H9 (cell line): ENCODE results near the gene WNT3. TPM values are rescaled to one million over a fixed set of nuclear protein-coding genes. Genes with fewer than 3 reads are reported as not detected.

Experiments used
- DNase-seq: peaks from one replicate; pipeline ENCODE4 v3.0.0-alpha.2; 2017
- H2AFZ ChIP-seq: one replicate; pipeline ENCODE4 v1.6.1; 2013; ENCODE audit warnings: mild to moderate bottlenecking, low read length, control low read depth, moderate library complexity
- H2AK5ac ChIP-seq: 2 replicates; pipeline ENCODE4 v1.6.1; 2013; ENCODE audit warnings: low read length, control low read depth, mixed read lengths; ENCODE audit not compliant: insufficient read length
- H2BK120ac ChIP-seq: one replicate; pipeline ENCODE4 v1.6.1; 2013; ENCODE audit warnings: low read depth, mild to moderate bottlenecking, low read length, control low read depth, inconsistent platforms; ENCODE audit not compliant: poor library complexity, severe bottlenecking
- H2BK12ac ChIP-seq: 2 replicates; pipeline ENCODE4 v1.6.1; 2013; ENCODE audit warnings: low read length, control low read depth, mixed read lengths, low read depth; ENCODE audit not compliant: insufficient read length
- H2BK15ac ChIP-seq: 2 replicates; pipeline ENCODE4 v1.6.1; 2013; ENCODE audit warnings: low read depth, low read length, control low read depth
- H2BK20ac ChIP-seq: one replicate; pipeline ENCODE4 v1.6.1; 2013; ENCODE audit warnings: low read depth, mild to moderate bottlenecking, low read length, control low read depth, inconsistent platforms; ENCODE audit not compliant: poor library complexity, severe bottlenecking
- H2BK5ac ChIP-seq: 2 replicates; pipeline ENCODE4 v1.6.1; 2013; ENCODE audit warnings: low read length, control low read depth, mixed read lengths; ENCODE audit not compliant: insufficient read length
- H3K14ac ChIP-seq: 2 replicates; pipeline ENCODE4 v1.6.1; 2013; ENCODE audit warnings: low read length, control low read depth; ENCODE audit not compliant: insufficient read depth
- H3K18ac ChIP-seq: 2 replicates; pipeline ENCODE4 v1.6.1; 2013; ENCODE audit warnings: low read depth, mild to moderate bottlenecking, mixed read lengths, low read length, control low read depth; ENCODE audit not compliant: insufficient read length
- H3K23ac ChIP-seq: 2 replicates; pipeline ENCODE4 v1.6.1; 2013; ENCODE audit warnings: low read length, control low read depth, mixed read lengths, low read depth; ENCODE audit not compliant: insufficient read length
- H3K23me2 ChIP-seq: 2 replicates; pipeline ENCODE4 v1.6.1; 2013; ENCODE audit warnings: low read depth, mild to moderate bottlenecking, mixed read lengths, low read length, control low read depth; ENCODE audit not compliant: insufficient read length, poor library complexity, severe bottlenecking
- H3K27ac ChIP-seq: 2 replicates; pipeline ENCODE4 v1.5.1; 2013; ENCODE audit warnings: low read length, control low read depth, mixed read lengths, low read depth; ENCODE audit not compliant: insufficient read length
- H3K27me3 ChIP-seq: 2 replicates; pipeline ENCODE4 v1.6.1; 2013; ENCODE audit warnings: low read length, control low read depth, inconsistent platforms; ENCODE audit not compliant: insufficient read depth
- H3K4ac ChIP-seq: 2 replicates; pipeline ENCODE4 v1.6.1; 2013; ENCODE audit warnings: low read depth, mild to moderate bottlenecking, control low read depth, inconsistent platforms, low read length, moderate library complexity
- H3K4me1 ChIP-seq: 2 replicates; pipeline ENCODE4 v1.6.1; 2013; ENCODE audit warnings: low read length, control low read depth, inconsistent platforms; ENCODE audit not compliant: insufficient read depth
- H3K4me2 ChIP-seq: 2 replicates; pipeline ENCODE4 v1.6.1; 2013; ENCODE audit warnings: low read length, control low read depth, mixed read lengths; ENCODE audit not compliant: insufficient read length, insufficient read depth
- H3K56ac ChIP-seq: 2 replicates; pipeline ENCODE4 v1.6.1; 2013; ENCODE audit warnings: low read depth, mild to moderate bottlenecking, mixed read lengths, low read length, control low read depth; ENCODE audit not compliant: insufficient read length
- H3K79me1 ChIP-seq: 2 replicates; pipeline ENCODE4 v1.6.1; 2013; ENCODE audit warnings: low read depth, mild to moderate bottlenecking, moderate library complexity, low read length, control low read depth, inconsistent platforms; ENCODE audit not compliant: insufficient read depth, poor library complexity, severe bottlenecking
- H3K79me2 ChIP-seq: 2 replicates; pipeline ENCODE4 v1.6.1; 2013; ENCODE audit warnings: low read length, control low read depth, inconsistent platforms; ENCODE audit not compliant: insufficient read depth
- H3K9ac ChIP-seq: 2 replicates; pipeline ENCODE4 v1.6.1; 2013; ENCODE audit warnings: low read length, control low read depth, mixed read lengths; ENCODE audit not compliant: insufficient read length; ENCODE audit errors: extremely low read depth
- H3K9me3 ChIP-seq: one replicate; pipeline ENCODE4 v1.6.1; 2013; ENCODE audit warnings: low read depth, low read length, inconsistent platforms; ENCODE audit not compliant: control insufficient read depth
- H3T11ph ChIP-seq: one replicate; pipeline ENCODE4 v1.6.1; 2013; ENCODE audit warnings: mild to moderate bottlenecking, low read length, control low read depth, inconsistent platforms
- H4K20me1 ChIP-seq: one replicate; pipeline ENCODE4 v1.6.1; 2013; ENCODE audit not compliant: control insufficient read depth, insufficient read length, insufficient read depth
- H4K5ac ChIP-seq: 2 replicates; pipeline ENCODE4 v1.6.1; 2013; ENCODE audit warnings: low read depth, mild to moderate bottlenecking, mixed read lengths, low read length, control low read depth; ENCODE audit not compliant: insufficient read length
- H4K8ac ChIP-seq: replicated peaks from 2 replicates; pipeline ENCODE4 v1.6.1; 2013; ENCODE audit warnings: low read length, control low read depth, mixed read lengths, low read depth; ENCODE audit not compliant: insufficient read length
- H4K91ac ChIP-seq: 2 replicates; pipeline ENCODE4 v1.6.1; 2013; ENCODE audit warnings: low read depth, mild to moderate bottlenecking, moderate library complexity, mixed read lengths, low read length, control low read depth; ENCODE audit not compliant: insufficient read length
- H3K27ac Mint-ChIP-seq, 3 experiments: 2 replicates in 2 of 3; 3 replicates in 1 of 3; pipeline ENCODE4 v1.8.0; 2020 to 2021; ENCODE audit warnings: mixed read lengths in 3 of 3, mild to moderate bottlenecking in 1 of 3, moderate library complexity in 1 of 3
- H3K27me3 Mint-ChIP-seq: 2 replicates; pipeline ENCODE4 v1.8.0; 2021; ENCODE audit warnings: low read depth, mild to moderate bottlenecking, moderate library complexity, mixed read lengths
- H3K36me3 Mint-ChIP-seq, 3 experiments: 2 replicates in 2 of 3; 3 replicates in 1 of 3; pipeline ENCODE4 v1.8.0; 2020 to 2021; ENCODE audit warnings: low read depth in 3 of 3, mixed read lengths in 3 of 3; ENCODE audit not compliant: insufficient read depth in 1 of 3
- H3K4me1 Mint-ChIP-seq, 2 experiments: 2 replicates each; pipeline ENCODE4 v1.8.0; 2020; ENCODE audit warnings: mixed read lengths in 2 of 2
- H3K4me3 Mint-ChIP-seq, 2 experiments: 2 replicates in 1 of 2; 3 replicates in 1 of 2; pipeline ENCODE4 v1.8.0; 2020 to 2021; ENCODE audit warnings: mild to moderate bottlenecking in 2 of 2, mixed read lengths in 2 of 2, moderate library complexity in 1 of 2
- H3K9me3 Mint-ChIP-seq, 2 experiments: 2 replicates in 1 of 2; 3 replicates in 1 of 2; pipeline ENCODE4 v1.8.0; 2020; ENCODE audit warnings: mild to moderate bottlenecking in 2 of 2, mixed read lengths in 2 of 2, moderate library complexity in 1 of 2
- WGBS: extraction: QIAGEN DNeasy Blood & Tissue Kit; methylation state at CpG from one replicate; pipeline ENCODE4 v1.1.7; 2013; ENCODE audit warnings: missing lambda C conversion rate, low lambda C conversion rate, mixed read lengths; ENCODE audit not compliant: insufficient read length; ENCODE audit errors: extremely low coverage; 5-methylcytosine and 5-hydroxymethylcytosine counted together
- total RNA-seq: library from RNA; stranded (reverse); gene quantifications from 2 replicates; pipeline ENCODE4 v1.2.1, GENCODE V29; 2021
- TF ChIP-seq, protein P1 (sequence below): fragments of 200-600 bp; sonication (generic); conservative IDR thresholded peaks from 3 replicates; pipeline ENCODE4 v1.8.0; 2021; ENCODE audit warnings: antibody characterized with exemption, mild to moderate bottlenecking

WNT3 gene
- total RNA-seq, 1 experiment from 2014 or later, result 22.4 TPM

DNA sequence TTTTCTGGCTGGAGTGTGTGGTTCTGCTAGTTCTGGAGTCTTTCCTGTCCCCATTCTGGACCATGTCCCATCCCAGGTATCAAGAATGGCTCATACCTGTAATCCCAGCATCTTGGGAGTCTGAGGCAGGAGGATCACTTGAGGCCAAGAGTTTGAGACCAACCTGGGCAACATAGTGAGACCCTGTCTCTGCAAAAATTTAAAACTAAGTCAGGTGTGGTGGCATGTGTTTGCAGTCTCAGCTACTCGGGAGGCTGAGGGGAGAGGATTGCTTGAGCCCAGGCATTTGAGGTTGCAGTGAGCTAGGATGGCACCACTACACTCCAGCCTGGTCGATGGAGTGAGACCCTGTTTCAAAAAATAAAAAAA, 15.3 kb upstream of the WNT3 start:
- no peak overlapping the region for H2AK5ac ChIP-seq
- no peak overlapping the region for H4K91ac ChIP-seq
- no CpG with 5 or more reads among the region's 2 CpGs for WGBS
- H2BK5ac ChIP-seq, result no peak overlapping the region
- H3K27ac Mint-ChIP-seq, result no peak overlapping the region
- H3K14ac ChIP-seq, result no peak overlapping the region
- H2BK15ac ChIP-seq, result no peak overlapping the region
- H4K8ac ChIP-seq, result no peak overlapping the region
- H2BK20ac ChIP-seq, result no peak overlapping the region
- no peak overlapping the region for H2AFZ ChIP-seq
- no peak overlapping the region for H2BK12ac ChIP-seq
- no peaks in the 10 kb centered on the region for H3K79me1 ChIP-seq
- H3K4me2 ChIP-seq, result no peak overlapping the region
- no peak overlapping the region for H4K5ac ChIP-seq
- no peaks in the 10 kb centered on the region for H3K9me3 ChIP-seq
- DNase-seq, result no peak
- peaks cover 38% of the 10 kb centered on the region for H3K27me3 Mint-ChIP-seq
- H3K4ac ChIP-seq, result no peak overlapping the region
- H3K27me3 ChIP-seq, result no peaks in the 10 kb centered on the region
- no peaks in the 10 kb centered on the region for H3K23me2 ChIP-seq
- H3K4me3 Mint-ChIP-seq, result no peak overlapping the region
- no peak overlapping the region for H2BK120ac ChIP-seq
- H3T11ph ChIP-seq, result no peak overlapping the region
- no peaks in the 10 kb centered on the region for H3K79me2 ChIP-seq
- H3K36me3 Mint-ChIP-seq, result no peaks in the 10 kb centered on the region; a peak in 1 of 7 replicates
- H4K20me1 ChIP-seq, result no peaks in the 10 kb centered on the region
- H3K23ac ChIP-seq, result no peak overlapping the region
- H3K4me1 ChIP-seq, result no peaks in the 10 kb centered on the region
- no peak overlapping the region for H3K18ac ChIP-seq
- peaks cover 31 to 40% of the 10 kb centered on the region in 2 experiments for H3K4me1 Mint-ChIP-seq
- no peak overlapping the region for H3K27ac ChIP-seq
- H3K56ac ChIP-seq, result no peak overlapping the region
- no peaks in the 10 kb centered on the region; a peak in 1 of 5 replicates for H3K9me3 Mint-ChIP-seq
- H3K9ac ChIP-seq, result no peak overlapping the region
- TF ChIP-seq, protein P1, sequence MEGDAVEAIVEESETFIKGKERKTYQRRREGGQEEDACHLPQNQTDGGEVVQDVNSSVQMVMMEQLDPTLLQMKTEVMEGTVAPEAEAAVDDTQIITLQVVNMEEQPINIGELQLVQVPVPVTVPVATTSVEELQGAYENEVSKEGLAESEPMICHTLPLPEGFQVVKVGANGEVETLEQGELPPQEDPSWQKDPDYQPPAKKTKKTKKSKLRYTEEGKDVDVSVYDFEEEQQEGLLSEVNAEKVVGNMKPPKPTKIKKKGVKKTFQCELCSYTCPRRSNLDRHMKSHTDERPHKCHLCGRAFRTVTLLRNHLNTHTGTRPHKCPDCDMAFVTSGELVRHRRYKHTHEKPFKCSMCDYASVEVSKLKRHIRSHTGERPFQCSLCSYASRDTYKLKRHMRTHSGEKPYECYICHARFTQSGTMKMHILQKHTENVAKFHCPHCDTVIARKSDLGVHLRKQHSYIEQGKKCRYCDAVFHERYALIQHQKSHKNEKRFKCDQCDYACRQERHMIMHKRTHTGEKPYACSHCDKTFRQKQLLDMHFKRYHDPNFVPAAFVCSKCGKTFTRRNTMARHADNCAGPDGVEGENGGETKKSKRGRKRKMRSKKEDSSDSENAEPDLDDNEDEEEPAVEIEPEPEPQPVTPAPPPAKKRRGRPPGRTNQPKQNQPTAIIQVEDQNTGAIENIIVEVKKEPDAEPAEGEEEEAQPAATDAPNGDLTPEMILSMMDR, result no peak
